Kidney tubule cell (primary cell): ENCODE measurements around the gene FILIP1L.

Source experiments
- DNase-seq: peaks from one replicate; pipeline ENCODE4 v3.0.0-alpha.2; 2018; ENCODE audit warnings: low spot score

Gene FILIP1L

DNA sequence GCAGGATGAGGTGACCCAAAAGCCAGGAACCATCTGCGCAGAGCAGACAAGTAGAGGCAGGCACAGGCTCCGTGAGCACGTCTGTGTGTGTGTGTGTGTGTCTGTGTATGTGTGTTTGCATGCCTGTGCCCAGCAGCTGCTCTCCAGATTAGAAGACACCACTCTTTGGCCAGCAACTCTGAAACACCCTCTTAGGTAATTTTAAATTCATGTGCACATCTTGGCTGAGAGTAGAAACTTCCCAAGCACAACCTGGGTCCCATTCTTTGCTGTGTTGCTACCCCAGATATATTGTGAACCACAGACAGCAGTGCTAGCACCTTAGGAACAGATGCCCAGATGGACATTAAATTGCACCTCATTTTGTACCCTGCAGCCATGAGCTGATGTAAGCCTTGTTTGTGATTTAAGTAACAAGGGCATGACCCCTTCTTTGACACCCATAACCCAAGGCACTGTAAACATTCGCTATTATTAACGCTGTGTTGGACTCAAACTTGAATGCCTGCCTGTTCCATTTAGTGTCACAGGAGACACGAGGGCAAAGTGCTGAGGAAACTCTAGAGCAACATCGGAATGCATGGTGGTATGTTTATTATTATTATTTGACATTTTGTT, at the start of gene FILIP1L:
TSS of gene FILIP1L (minus strand) at position 89 of the 618 bp plus-strand sequence.
- no peak for DNase-seq

DNA sequence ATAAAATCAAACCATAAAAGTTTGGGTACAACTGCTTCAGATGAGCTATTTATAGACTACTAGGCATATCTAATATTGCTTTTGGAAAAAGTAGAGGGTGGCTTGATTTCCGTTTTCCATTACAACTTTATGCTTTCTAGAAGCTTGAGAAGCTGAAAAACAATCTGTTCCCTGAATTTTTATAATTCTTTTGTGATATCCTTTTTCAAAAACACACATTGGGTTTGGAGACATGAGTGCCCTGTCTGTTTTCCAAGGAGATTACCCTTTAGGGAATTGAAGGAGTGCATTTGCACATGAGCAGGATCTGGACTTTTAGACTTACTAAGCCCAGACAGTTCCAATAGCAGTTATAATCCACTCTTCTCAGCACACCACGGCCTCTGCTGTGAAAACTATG, 49.5 kb upstream of the FILIP1L start:
- DNase-seq, result no peak

DNA sequence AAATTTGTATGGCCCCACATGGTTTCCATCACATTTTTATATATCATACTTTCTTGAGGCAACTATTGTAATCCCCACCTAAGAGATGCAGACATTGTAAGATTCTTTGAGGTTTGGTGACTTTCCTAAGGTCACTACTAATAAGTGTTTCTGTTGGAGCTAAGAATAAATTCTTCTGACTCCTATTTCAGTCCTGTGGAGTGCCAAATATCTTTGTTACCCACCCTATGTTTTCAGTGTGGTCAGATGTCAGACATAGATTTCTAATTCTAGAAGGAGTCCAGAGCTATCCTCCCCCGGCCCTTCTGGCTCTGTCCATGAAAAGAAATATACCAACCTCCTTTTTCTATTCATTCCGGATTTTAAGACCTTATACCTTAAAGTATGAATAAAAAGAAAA, 46.2 kb upstream of the FILIP1L start:
- no peak for DNase-seq

DNA sequence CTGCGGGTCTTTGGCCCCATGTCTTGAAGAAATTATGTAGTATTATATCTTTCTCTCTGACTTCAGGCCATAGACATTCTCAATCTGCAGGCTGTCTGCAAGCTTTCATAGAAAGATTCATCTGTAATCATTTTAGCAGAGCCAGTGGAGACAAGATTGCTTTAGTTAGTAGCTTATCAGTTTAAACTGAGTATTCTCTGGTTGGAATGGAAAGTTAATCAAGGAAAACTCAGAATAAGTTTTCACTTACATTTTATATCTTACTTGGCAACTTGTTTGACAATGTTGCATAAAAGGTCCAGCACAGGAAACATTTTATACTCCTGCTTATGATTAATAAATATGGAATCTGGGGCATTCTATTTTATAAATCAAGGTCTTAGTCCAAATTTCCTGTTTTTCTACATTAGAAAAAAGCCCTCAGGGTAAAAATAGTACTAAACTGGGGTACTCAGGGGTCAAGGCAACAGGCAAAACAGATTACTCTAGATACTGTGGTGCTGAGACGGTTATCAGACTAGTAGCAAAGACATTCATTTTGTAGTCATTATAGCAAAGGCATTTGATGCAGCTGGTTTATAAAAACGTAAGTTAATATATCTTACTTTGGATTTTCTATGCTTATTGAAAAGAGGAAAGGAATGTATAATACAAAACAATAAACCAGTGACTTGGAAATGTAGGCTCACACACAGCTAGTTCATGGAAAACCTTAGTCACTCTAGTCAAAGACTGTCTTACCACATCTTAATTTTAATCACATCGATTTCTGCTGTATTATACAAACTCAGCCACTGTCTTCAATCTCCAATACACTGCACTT, 45.2 kb upstream of the FILIP1L start:
- DNase-seq, result no peak

DNA sequence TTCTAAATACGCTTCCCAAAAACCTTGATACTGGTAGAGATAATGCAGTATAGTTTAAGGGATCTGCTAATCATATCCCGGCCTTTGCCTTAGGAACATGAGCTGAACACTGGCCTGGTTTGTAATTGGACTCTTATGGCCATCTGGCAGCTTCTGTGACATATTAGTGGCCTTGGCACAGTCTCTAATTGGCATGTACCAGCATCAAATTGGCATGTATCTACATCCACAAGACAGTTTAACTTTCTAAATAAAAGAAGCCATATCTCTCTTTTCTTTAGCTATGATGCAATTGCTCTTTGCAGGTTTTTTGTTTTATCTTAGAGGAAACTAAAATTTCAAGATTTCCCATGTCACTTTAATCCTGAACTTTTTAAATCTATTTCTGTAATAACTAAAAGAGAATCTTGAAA, 44.6 kb upstream of the FILIP1L start:
- no peak for DNase-seq

DNA sequence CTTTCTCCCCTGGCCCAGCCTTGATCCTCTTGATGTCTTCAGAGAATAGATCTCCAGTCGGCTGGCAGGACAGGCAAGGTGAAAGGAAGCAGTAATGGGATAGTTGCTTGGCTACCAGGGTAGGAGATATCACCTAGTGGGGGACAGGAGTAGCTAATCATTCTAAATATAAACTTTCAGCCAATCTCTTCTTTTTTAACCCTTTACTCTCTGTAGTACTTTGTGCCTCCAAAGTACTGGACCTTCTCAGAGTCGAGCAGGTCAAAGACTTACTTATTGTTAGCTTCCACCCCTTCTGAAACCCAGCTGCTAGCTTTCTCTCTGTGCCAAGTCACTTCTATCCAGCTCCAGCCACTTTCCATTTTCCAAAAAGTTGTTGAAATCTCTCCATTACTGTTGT, 43.4 kb upstream of the FILIP1L start:
- DNase-seq, result no peak

DNA sequence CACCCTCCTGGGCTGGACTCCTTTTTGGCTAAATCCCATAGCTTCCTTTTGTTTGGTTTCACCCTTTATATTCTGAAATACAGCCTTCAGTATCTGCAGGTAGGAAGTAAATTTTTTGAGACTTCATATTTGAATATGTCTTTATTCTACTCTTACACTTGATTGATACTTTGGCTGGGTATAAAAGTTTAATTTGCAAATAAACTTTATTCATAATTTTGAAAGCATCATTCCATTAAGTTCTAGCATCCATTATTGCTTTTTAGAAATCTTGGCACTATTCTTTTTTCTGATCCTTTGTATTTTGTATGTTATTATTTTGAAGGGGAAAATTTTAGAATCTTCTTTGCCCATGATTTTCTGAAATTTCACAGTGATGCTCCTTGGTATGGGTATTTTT, 41.3 kb upstream of the FILIP1L start:
- DNase-seq, result no peak

DNA sequence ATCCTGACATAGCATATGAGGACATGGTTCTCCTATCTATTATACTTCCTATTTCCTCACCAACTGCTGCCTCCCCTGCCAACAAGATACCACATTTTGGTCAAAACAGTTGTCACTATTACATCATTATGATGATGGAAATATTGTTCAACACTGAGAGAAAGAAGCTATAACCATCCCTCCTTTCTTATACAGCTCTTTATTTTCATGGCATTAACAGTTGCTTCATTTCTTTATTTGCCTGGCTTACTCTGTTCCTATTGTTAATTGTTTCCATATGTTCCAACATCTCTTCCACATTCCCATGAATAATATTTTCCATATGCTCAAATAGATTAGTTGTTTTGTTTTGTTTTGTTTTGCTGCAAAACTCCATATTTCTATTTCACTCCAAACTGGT, 40.8 kb upstream of the FILIP1L start:
- DNase-seq, result no peak

DNA sequence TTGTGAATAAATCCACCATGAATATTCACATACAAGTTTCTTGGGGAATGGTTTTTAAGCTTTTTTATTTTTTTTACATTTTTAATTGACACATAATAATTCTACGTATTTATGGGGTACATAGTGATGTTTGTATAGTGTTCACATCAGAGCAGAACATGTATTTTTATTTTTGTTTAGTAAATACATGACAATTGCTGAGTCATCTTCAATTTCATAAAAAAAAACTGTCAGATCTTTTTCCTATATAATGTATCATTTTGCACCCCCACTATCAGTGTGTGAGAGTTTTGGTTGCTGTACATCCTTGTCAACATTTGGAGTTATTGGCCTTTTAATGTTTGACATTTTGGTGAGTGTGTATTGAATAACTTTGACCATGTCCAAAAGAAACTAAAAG, 39.9 kb upstream of the FILIP1L start:
- no peak for DNase-seq

DNA sequence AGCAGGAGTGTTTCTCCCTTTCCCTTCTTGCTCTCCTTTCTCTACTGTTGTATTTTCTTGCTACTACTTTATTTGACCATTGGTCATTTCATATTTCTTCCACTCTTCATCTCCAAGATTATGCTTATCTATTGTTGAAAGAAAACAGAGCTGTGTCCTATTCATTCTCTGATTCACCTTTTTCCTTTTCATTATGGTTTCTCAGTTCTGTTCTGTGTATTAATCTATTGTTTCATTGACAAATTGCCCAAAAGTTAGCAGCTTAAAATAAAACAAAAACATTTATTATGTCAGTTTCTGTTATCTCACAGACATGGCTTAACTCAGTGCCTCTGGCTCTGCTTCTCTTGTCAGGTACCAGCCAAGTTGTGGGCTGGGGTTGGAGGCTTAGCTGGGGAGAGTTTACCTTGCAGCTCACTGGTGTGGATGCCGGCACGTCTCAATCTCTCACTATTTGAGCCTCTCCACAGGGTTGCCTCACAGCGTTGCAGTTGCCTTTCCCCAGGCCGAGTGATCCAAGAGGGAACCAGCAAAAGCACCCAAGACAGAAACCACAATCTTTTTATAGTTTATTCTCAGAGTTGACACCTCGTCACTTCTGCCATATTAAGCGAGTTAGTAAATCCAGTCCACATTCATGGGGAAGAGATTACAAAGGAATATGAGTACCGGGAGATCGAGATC, 36.9 kb upstream of the FILIP1L start:
- no peak for DNase-seq

DNA sequence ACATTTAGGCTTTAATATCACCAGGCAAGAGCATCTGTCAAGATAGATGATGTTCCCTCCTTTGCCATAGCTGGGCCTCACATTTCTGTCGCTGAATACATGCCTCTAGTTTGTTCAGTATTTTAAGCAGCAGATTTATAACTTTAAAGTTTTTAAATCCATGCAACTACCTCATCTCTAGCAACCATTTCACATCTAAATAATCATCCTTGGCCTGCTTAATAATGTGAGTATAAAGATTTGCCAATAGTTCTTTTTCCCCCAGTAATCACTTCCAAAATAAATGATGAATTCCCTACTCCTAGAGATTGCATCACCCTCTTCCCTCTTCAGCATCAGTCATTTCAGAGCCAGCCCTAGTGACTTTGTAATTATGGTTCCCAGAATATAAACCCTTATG, 36.2 kb upstream of the FILIP1L start:
- no peak for DNase-seq

DNA sequence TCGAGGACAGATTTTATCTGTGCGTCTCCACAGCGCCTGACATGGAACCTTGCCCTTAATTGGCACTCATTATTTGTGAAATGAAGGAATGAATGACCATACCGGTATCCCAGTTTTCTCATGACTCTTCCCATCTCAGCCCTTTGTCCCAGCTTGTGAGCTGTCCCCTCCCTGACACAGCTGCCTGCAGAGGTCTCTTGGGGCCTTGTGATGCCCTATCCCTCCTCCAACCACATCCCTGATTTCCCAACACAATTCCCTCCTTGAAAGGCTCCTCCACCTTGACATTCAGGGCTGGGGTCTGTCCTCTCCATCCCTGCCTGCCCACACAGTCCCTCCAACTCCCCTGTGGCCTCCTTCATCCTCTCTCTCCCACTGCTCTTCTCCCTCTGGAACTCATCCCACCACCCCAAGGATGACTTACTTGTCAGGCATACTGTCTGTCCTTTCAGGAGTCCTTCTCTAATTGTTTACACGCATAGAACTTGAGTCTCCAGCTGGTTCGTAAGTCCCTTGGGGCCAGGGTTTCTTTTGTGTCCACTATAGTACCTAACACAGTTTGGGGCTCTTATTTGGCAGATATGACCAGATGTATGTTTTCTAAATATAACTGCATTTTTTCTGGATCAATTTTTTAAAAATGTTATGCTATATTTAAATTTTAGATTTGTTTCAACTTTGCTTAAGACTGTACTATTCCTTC, 35.6 kb upstream of the FILIP1L start:
- no peak for DNase-seq

DNA sequence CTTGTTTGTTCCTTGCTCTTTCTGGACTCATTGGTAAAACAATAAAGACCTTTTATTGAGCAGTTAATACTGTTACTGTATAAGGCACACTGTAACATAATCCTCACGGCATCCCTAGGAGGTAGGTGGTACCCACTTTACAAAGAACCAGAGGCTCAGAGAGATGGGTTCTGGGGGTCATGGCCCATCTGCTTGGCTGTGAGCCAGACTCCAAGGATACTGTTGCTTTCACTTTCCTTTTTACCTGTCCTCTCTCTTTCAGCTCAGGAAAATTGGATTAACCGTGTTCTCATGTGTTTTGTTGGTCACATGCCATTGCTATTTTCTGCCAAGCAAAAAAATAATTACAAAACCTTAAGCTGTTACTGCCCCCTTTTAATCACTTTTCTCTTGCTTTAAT, 34.8 kb upstream of the FILIP1L start:
- no peak for DNase-seq

DNA sequence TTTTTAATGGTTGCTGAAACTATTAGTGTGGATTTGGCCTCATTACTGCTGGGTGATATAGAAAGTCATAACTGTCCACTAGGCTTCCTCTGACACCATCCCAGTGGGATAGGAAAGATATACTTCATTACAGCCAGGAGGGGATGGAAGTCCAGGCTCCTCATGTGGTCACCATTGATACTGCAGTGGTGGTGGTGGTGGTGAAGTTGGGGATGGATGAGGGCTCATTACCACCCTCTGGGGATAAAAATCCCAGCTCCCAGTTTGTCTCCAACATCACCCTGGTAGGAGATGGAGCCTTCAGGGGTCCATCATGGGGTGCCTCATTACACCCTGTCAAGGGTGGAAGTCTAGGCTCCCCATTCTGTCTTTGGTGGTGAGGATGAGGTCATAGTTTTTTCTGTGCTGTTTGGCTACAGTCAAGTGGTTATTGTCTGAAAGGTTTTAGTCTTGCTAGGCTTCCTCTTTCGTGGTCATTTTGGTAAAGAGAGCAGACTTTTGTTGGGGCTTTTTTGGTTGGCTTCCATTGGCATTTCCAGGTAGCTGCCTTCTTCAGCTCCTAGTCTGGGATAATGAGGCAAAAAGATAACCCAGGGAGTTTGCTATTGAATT, 30.1 kb upstream of the FILIP1L start:
- no peak for DNase-seq

DNA sequence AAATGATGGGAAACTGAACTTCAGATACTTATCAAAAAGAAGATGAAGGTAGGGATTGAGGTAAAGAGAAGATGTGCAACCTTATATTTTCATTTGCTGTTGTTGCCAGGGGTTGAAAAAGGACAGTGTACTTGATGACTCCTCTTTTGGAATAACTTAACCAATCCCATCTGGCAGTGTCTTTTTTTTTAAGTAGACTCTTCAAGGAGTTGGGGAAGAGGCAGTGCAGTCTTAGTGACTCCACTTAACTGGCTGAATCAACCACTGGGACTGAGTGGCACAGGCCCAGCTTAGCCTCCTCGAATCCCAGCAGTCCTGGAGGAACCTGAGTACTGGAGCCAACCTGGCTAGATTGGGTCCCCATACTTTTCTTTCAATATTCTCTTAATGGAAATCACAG, 27.3 kb upstream of the FILIP1L start:
- no peak for DNase-seq

DNA sequence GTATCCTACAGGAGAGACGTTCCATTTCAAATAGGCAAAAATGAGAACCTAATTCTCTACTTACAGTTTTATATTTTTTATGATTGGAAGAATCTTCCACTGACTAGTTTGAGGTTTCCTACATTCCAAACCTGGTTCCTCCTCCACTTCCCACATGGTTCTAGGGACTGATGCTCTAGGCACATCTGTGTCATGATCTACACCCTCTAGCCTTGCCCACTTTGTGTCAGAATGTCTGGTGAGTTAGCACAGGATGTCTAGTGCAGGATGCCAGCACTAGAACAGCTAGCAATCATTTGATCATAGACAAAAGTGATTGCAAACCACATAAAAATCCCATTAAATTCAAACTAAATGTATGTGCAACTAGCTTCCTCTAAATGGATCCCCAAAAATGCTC, 26.7 kb upstream of the FILIP1L start:
- DNase-seq, result no peak

DNA sequence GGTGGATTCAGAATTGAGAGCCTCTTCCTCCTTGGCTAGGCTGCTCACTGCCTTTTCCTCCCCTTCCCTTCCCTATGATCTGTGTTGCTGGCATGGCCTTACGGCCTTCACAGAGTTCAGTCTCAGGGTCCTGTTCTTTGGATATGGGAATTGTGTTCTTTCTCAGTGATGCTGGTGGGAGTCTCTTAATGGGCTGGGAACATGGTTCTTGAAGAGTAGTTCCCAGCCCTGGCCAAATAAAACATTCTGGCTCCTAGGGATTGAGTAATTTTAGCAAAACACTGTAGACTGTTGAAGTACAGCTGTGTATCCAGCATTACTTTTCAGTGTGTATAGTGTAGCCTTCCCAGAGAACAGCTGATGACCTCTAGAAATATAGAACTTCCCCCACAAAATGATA, 22.6 kb upstream of the FILIP1L start:
- no peak for DNase-seq

DNA sequence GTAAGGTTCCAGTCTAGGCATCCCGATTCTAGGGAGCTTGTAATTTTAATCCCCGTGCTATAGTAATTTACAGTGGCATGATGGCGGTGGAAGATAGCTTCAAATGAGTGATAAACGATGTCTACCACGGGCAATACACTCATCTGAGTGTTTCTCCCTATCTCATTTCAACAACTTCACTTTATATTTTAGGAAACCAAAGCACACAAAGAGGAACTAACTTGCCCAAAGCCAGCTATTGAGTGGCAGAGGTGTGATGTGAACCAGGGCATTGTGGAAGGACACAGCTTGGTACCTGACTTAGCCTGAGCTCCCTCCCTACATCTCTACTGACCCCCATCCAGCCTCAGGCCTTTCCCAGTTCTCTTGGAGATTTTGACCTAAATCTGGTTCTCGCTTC, 16.9 kb upstream of the FILIP1L start:
- no peak for DNase-seq

DNA sequence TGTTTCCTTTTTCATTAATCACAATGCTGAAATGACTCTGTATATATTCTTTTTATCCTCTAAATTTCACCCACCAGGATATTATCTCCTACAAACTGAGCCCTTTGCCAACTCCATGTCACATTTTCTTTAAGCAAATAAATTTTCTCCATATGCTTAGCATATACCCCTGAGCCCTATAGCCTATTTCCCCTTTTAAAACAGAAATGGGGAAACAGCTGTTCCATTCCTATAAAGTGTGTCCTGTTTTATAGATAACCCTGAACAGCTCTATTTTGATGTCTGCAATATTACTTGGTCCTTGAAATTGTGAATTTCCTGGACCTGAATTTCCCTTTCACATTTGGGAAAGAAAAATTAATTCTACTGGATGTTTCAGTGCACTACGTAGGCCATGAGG, 15.6 kb upstream of the FILIP1L start:
- DNase-seq, result no peak

DNA sequence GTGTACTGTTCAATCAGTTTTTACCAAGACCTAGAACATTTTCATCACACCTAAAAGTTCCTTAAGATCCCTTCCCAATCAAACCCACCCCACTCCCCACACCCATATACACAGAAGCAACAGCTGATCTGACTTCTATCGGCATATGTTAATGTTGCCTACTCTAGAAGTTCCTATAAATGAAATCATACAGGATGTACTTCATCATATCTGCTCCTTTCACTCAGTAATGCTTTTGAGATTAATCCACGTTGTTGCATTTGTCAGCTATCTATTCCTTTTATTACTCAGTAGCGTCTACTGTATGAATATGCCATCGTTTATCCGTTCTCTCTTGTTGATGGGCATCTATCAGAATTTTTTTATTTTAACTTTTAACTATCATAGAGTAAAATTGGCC, 14.3 kb upstream of the FILIP1L start:
- no peak for DNase-seq

DNA sequence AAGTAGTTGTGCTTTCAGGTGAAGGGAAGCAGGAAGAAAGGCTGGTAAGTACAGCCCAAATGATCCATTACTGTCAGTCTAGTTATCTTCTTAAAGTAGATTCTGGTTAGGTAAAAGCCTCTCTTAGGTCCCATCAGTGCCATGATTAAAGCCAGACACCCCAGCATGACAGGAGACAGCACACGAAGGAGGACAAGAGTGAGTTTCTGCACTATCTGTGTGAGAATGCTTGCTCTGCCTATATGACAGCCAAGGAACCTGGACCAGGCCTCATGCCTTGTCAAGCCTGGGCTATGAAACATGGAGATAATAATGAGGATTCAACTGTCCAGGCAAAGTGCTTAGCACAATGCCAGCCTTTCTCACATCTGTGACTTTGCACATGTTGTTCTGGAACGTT, 13.5 kb upstream of the FILIP1L start:
- DNase-seq, result no peak
